ENCODE data around the gene ERN1.

DNA sequence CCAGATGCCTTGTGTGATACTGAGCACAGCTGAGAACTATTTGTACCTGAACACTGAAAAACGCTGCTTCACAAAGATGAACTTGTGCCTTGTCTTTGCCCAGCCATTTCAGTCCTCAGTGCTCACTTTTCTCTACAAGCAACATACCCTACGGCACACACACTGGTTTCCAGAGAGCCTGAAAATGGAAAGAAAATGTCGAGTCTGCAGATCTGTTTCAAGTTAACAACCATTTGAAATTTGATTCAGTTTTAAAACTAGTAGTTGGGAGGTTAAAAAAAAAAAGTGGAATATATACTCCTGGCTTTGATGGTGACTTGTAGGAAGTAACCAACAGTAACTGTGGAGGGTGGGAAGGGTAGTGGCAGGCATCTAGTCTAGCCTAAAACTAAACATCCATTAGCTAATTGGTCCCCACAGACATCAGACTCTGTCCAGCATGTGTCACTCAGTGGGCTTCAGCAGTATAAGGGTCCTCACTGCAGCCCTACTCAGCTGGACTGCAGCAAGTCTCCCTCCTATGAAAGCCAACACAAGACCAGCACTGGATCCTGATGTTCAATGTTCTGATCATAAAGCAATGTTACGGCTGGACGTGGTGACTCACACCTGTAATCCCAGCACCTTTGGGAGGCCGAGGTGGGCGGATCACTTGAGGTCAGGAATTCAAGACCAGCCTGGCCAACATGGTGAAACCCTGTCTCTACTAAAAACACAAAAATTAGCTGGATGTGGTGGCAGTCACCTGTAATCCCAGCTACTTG, 27.1 kb downstream of the ERN1 start:
- TF ChIP-seq, protein P1, sequence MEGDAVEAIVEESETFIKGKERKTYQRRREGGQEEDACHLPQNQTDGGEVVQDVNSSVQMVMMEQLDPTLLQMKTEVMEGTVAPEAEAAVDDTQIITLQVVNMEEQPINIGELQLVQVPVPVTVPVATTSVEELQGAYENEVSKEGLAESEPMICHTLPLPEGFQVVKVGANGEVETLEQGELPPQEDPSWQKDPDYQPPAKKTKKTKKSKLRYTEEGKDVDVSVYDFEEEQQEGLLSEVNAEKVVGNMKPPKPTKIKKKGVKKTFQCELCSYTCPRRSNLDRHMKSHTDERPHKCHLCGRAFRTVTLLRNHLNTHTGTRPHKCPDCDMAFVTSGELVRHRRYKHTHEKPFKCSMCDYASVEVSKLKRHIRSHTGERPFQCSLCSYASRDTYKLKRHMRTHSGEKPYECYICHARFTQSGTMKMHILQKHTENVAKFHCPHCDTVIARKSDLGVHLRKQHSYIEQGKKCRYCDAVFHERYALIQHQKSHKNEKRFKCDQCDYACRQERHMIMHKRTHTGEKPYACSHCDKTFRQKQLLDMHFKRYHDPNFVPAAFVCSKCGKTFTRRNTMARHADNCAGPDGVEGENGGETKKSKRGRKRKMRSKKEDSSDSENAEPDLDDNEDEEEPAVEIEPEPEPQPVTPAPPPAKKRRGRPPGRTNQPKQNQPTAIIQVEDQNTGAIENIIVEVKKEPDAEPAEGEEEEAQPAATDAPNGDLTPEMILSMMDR (optimal IDR thresholded peaks at IDR 0.05 in 1 of 3, IDR thresholded peaks at IDR 0.05 in 1 of 3, conservative IDR thresholded peaks at IDR 0.05 in 1 of 3; ENCODE audit: extremely low read depth in 1 of 3, insufficient read depth in 2 of 3, low read length in 3 of 3), result no peak
- no peak for TF ChIP-seq EZH2 (IDR thresholded peaks at IDR 0.05; ENCODE audit: low read length)
